IPS-NIHi7 (cell line): ENCODE results near the gene NCDN.

ENCODE experiments used
- DNase-seq: peaks from one replicate; pipeline ENCODE4 v3.0.0; 2012; ENCODE audit warnings: mixed read lengths; ENCODE audit errors: extremely low spot score

NCDN gene

GRCh38 chr1:35589516-35590427, 32.2 kb downstream of the NCDN start:
- no peak for DNase-seq

DNA sequence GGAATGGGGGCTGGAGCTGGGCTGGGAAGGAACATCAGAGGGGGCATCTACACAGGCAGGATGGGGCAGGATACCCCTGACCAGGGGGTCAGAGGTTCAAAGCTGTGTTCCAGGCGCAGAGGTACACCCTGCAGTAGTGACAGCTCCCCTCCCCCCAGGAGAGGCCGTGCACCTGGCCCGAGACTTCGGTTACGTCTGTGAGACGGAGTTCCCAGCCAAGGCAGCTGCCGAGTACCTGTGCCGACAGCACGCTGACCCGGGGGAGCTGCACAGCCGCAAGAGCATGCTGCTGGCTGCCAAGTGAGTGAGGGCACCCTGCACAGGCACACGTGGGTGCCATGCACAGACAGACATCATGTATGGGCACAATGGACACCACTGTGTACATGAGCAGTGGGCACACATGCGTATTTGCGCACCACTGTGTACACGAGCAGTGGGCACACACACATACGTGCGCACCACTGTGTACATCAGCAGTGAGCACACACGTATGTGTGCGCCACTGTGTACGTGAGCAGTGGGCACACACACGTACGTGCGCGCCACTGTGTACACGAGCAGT, 33.0 kb downstream of the NCDN start:
- DNase-seq, result no peak

GRCh38 chr1:35591211-35591610, 33.6 kb downstream of the NCDN start:
- no peak for DNase-seq

- no peak for DNase-seq
These were observed 35.6 kb downstream of the NCDN start for GRCh38 chr1:35592991-35593769.

- no peak for DNase-seq
These were observed 36.6 kb downstream of the NCDN start for GRCh38 chr1:35594005-35594760.

- DNase-seq, result no peak
These were observed 38.1 kb downstream of the NCDN start for GRCh38 chr1:35595684-35596083.

DNA sequence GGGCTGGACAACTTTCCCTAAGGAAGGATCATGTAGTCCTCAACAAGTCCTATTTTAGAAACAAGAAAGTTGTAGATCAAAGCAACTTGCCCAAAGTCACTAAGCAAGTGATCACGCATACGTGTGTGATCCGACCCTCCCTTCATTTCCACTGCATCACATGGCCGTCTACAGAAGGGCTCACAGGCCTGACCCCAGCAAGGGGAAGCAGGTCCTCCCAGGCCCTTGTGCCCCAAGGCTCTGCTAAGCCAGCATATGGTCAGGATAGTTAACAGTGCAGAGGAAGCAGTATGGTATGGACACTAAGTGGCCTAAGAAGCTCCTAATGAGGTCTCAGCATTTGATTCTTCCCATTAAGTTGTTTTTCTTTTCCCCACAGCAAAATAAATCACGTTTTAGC, 40.3 kb downstream of the NCDN start:
- DNase-seq, result no peak

DNA sequence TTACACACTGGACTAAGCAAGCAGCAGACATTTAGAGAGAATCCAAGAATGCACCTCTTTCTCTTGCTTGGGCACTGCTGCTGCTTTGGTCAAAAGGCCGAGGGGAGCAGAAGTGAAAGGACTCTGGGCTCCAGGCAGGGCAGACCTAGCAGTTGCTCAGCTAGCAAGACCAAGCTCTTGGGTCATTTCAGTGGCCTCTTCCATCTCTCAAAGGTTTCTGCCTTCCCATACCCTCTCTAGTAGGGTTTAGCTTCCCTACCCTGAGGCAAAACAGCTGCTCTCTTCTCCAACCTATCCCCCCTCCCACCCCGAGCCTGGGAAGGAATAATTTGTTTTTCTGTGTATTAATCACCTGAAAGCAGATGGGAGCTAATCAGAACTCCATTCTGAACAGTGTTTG, 41.3 kb downstream of the NCDN start:
- DNase-seq, result no peak

- DNase-seq, result no peak
These were observed 41.8 kb downstream of the NCDN start for GRCh38 chr1:35599411-35599810.

DNA sequence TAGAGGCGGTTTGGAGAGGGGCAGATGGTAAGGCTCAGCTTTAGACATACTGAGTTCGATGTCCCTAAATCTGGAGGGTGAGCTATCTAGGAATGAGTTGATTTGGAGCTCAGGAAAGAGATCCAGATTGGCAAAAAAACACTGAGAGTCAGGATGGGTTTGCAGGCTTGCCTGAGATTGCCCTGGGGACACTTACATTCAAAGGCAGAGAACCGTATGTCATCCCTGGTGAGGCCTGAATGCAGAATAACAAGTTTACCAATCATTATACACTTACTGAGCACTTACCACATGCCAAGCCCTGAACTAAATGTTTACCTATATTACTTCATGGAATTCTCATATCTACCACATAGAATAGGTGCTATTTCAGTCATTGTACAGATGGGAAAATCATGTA, 43.0 kb downstream of the NCDN start:
- DNase-seq, result no peak

- DNase-seq, result no peak
These were observed 45.9 kb downstream of the NCDN start for GRCh38 chr1:35603468-35603867.

DNA sequence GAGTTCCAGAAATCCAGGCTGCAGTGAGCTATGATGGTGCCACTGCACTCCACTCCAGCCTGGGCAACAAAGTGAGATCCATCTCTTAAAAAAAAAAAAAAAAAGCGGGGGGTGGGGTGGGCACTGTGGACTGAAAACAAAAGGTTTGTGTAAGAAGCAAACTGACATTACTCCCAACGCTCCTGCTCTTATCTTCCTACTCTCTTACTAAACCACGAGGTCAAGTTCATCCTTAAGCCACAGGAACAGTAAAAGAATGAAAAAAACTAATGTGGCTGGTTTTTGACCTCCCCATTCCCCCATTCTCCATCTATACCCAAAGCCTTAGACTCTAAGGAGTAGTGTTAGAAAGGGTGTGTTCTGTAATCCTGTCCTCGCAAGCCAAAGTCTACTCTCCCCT, 46.3 kb downstream of the NCDN start:
- no peak for DNase-seq

DNA sequence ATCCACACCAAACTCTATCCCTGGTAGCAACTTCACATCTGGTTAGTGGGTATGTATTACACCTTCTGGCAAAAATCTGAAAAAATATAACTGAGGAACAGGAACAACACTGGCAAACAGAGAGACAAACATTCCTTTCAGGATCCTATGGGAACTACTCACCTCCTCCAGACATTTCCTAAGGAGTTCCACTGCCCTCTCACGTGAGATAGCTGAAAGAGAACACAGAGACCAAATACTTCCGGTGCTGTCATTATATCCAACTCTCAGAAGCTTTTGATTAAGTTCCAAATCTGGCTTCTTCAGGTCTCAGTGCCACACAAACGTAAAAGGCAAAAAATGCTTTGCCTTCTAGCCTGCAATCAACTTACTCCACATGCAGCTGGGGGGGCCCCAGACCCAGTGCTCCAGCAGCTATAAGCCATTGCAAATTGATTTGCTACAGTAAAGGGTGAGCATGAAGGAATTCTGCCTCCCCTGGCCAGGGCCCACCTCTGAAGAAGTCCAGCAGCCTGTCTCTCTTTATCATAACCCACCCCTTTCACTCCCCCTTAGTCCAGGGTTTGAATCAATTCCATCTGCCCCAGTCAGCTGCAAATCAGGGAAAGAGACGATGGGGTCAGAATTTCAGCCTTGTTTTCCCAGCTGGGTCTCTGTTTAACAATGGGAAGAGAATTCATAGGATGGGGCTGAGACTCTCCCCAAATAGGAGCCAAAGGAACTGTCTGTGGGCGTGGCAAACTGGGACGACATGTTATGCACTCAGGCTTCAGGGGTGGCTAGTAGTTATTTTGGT, 47.7 kb downstream of the NCDN start:
- no peak for DNase-seq

DNA sequence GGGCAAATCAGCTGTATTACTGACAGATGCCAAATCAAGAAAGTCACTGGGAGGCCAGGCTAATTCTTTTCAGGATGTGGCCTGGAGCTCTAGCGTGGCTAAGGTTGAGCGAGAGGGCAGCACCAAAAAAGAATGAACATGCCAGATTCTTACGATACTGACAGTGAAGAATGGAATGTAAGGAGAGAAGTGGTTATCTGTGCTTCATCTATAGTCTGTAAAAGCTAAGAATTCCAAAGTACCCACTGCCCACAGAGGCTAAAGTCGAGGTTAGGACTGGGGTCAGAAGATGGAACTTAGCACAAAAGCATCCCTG, 48.2 kb downstream of the NCDN start:
- no peak for DNase-seq

DNA sequence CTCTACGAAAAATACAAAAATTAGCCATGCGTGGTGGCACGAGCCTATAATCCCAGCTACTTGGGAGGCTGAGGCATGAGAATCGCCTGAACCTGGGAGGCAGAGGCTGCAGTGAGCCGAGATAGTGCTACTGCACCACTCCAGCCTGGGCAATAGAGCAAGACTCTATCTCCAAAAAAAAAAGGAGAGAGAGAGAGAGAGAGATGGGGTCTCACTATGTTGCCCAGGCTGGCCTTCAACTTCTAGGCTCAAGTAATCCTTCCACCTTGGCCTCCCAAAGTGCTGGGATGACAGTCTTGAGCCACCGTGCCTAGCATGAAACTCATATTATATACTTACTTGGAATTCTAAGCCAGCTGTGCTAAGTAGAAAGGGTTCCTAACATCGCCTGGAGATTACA, 54.1 kb downstream of the NCDN start:
- no peak for DNase-seq

DNA sequence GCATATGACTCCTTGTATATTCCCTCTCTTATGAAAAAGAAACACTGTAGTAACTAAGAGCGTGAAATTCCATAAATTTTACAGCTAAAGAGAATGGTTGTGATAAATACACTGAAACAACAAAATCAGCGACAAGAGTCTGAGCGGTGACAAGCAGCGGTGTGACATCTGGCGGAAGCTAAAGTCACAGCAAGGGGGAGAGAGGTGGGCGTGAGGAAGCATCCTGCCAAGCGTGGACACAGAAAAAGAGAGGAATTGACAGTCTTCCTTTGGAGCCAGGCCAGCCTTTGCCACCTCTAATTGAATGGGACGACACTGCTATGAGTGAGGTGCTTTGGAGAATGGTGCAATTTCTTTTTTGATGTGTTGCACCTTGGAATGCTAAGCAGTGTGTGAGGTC, 57.8 kb downstream of the NCDN start:
- DNase-seq, result no peak
